Measurements from ENCODE around the gene C2CD4A. TPM values are rescaled to one million over a fixed set of nuclear protein-coding genes. Genes with fewer than 3 reads are reported as not detected.

C2CD4A gene
- total and polyA plus RNA-seq, 10 of the 15 experiments (the other 5 are each of a cell fraction or from before 2014, with no cell fraction given) = not detected

DNA sequence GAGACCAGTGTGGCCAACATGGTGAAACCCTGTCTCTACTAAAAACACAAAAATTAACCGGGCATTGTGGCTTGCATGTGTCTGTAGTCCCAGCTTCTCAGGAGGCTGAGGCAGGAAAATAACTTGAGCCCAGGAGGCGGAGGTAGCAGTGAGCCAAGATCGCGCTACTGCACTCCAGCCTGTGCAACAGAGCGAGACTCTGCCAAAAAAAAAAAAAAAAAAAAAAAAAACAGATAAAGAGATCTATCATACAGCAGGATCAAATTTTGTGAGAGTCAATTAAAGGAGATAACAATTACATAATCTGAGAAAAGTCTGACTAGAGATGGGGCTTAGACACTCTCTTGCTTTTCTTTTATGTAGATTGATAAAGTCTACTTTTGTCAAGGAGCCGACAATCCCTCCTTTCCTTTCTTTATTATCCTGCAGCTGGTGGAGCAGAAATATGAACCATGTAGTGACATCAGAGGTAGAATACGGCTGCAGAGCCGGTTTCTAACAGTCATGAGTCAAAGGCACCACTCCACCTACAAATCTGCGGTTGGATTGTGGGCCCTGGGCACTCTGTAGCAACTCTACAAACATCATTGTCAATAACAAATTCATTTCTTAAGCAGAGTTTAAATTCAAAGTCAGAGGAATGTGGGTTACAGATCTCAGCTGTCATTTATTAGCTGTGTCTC is 9.0 kb downstream of the C2CD4A start:
- SMC1A ChIA-PET (ENCODE audit: uncharacterized antibody, unreplicated experiment) = interaction anchor here (0.6 kb wide), 1 partner anchor 28 kb away, joined by 3 read pairs; no protein-coding TSS in a partner anchor
- 61% methylated on average over 8 of the region's 9 CpGs for WGBS (ENCODE audit: insufficient coverage, insufficient replicate concordance, low lambda C conversion rate, missing lambda C conversion rate)
- in situ Hi-C loops (cut with MboI) = no loop called here
- POLR2A ChIA-PET = no interaction called here
- Histone ChIP-seq H3K4me3 (no peak overlapping the region), H3K4me1 (ENCODE audit: control insufficient read depth, insufficient read depth, low read length) (no peaks in the 10 kb centered on the region), H3K79me2 (ENCODE audit: control insufficient read depth, insufficient read depth, low read length) (no peaks in the 10 kb centered on the region), H4K20me1 (ENCODE audit: control insufficient read depth, insufficient read depth) (no peaks in the 10 kb centered on the region), H2AFZ (ENCODE audit: control insufficient read depth, low read depth, low read length) (no peak overlapping the region), H3K9me3 (replicated peaks; ENCODE audit: control insufficient read depth, insufficient read depth, low read length) (no peaks in the 10 kb centered on the region), H3K9ac (ENCODE audit: control insufficient read depth, insufficient read depth, low read length) (no peak overlapping the region), H3K4me2 (ENCODE audit: control insufficient read depth, insufficient read depth) (no peak overlapping the region), H3K27me3 (replicated peaks in 1 of 2; ENCODE audit: control insufficient read depth in 2 of 2, insufficient read depth in 2 of 2, low read length in 1 of 2) (0 out of 4 replicates have a peak, but pooled peaks cover 0 to 2% of the 10 kb centered on the region in 2 experiments), H3K36me3 (ENCODE audit: control insufficient read depth in 2 of 2, insufficient read depth in 2 of 2, low read length in 1 of 2) (no peaks in the 10 kb centered on the region), H3K27ac (ENCODE audit: control insufficient read depth, insufficient read depth) (no peak overlapping the region)
- TF ChIP-seq NR2C1 (IDR thresholded peaks at IDR 0.05) (no peak), BCL11A (IDR thresholded peaks at IDR 0.05; ENCODE audit: low read depth, low read length) (no peak), ZBED1 (IDR thresholded peaks at IDR 0.05; ENCODE audit: borderline replicate concordance) (no peak), CBFB (IDR thresholded peaks at IDR 0.05; ENCODE audit: low read depth) (no peak), IRF4 (IDR thresholded peaks at IDR 0.05; ENCODE audit: low read depth, low read length) (no peak), TCF7 (IDR thresholded peaks at IDR 0.05; ENCODE audit: borderline replicate concordance) (no peak), SRF (IDR thresholded peaks at IDR 0.05; ENCODE audit: low read depth in 2 of 2, low read length in 2 of 2) (no peak), SMC3 (IDR thresholded peaks at IDR 0.05; ENCODE audit: borderline replicate concordance, low read length) (no peak), SUPT20H (IDR thresholded peaks at IDR 0.05; ENCODE audit: borderline replicate concordance, control insufficient read depth, low read depth, low read length) (no peak)
- TF ChIP-seq, protein P1, sequence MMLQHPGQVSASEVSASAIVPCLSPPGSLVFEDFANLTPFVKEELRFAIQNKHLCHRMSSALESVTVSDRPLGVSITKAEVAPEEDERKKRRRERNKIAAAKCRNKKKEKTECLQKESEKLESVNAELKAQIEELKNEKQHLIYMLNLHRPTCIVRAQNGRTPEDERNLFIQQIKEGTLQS (IDR thresholded peaks at IDR 0.05; ENCODE audit: borderline replicate concordance, extremely low read depth, low read depth, low read length) = no peak
- TF ChIP-seq, protein P2, sequence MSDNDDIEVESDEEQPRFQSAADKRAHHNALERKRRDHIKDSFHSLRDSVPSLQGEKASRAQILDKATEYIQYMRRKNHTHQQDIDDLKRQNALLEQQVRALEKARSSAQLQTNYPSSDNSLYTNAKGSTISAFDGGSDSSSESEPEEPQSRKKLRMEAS (IDR thresholded peaks at IDR 0.05; ENCODE audit: low read depth, low read length) = no peak
- intact Hi-C loops (cut with micrococcal nuclease; ENCODE audit: unreplicated experiment) = loop anchor here (10.0 kb wide), 1 partner anchor 229 kb away; no protein-coding TSS in a partner anchor
- BruUV-seq (replicated peaks) = no TSS peak
- no peak for DNase-seq (ENCODE audit: low read depth, low spot score)
- RAD21 ChIA-PET (ENCODE audit: unreplicated experiment) = no interaction called here
- FAIRE-seq = no peak
- CTCF ChIA-PET = interaction anchor here (0.8 to 2.3 kb wide), 5 partner anchors 11 to 241 kb away, joined by 3 to 10 read pairs (median 3); partner anchors contain the start of gene VPS13C
- ATAC-seq = no peak

Data from GM12878 (cell line).